HG02870 (cell line): Measurements from ENCODE around the gene CKAP4.

ENCODE experiments used
- ATAC-seq: cut with Tn5 transposase; IDR thresholded peaks from one replicate; pipeline ENCODE4 v1.9.1; 2021; ENCODE audit warnings: mild to moderate bottlenecking, moderate library complexity; ENCODE audit not compliant: unreplicated experiment

CKAP4 gene

DNA sequence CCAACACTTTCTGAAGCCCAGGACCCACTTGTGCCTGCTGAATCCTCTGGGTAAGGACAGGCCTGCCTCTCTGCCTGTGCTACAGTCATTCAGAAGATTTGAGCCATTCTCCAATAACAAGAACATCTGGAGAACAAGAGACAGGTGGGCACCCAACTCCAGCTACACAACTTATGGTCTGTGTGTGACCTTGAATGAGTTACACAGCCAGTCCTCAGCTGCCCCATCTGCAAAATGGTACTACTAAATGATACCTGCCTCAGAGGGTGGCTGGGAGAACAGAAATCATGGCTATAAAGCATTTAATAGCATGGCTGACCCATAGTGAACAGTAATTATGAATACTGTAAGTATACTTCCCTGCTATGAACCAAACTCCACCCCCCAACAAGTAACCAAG, 4.2 kb downstream of the CKAP4 start:
- no peak for ATAC-seq

DNA sequence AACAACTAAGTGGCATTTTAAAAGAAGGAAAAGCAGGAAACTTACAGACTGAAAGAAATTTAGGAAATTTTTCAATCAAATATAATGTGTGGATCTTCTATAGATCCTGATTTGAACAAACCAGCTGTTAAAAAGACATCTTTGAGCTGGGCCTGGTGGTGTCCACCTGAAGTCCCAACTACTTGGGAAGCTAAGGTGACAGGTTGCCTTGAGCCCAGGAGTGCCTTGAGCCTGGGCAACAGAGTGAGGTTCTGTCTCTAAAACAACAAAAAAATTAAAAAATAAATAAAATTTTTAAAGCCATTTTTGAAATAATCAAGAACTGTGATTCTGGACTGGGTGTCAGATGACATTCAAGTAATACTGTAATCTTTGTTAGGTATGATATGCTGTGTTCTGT, 7.0 kb downstream of the CKAP4 start:
- no peak for ATAC-seq

DNA sequence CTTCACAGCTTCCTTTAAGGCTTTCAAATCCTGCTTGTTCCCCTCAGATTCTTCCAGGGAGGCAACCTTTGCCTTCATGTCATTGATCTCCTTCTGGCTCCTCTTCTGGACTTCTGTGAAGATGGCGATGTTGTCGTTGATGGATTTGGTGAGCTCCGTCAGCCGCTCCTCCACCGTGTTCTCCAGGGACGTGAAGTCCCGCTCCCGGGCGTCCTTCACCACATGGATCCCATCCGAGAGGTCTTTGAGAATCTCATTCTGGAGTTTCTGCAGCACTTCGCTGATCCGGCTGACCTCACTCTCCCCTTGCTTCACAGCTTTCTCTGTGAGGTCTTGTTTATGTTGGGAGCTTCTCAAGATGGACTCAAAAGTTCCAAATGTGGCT, 7.9 kb downstream of the CKAP4 start:
- no peak for ATAC-seq

DNA sequence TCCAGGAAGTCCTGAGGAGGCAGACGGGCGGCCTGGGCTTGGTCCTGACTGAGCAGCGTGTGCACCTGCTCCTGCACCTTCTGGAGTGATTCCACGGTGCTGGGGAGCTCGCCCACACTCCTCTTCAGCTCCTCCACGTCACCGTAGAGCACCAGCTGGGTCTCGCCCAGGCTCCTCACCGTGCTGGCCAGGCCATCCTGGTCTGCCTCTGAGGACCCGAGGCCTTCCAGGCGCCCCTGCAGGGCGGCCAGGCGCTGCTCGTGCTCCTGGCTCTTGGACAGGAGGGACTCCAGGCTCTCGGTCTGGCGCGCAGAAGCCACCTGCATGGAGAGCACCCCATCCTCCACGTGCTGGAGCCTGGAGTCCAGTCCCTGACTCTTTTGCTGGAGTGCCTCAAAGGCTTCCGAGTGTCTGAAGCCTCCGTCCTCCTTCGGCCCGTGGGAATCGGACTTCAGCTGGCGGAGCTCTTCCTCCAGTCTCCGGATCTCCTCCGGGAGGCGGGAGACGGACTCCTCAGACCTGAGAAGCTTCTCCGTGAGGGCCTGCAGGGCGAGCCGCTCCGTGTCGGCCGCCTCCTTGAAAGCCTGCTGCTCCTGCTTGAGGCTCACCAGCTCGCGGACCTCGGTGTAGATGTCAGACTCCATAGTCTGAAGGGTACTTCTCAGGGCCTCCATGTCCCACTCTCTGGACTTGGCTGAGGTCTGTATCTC, 8.4 kb downstream of the CKAP4 start:
- ATAC-seq, result no peak

DNA sequence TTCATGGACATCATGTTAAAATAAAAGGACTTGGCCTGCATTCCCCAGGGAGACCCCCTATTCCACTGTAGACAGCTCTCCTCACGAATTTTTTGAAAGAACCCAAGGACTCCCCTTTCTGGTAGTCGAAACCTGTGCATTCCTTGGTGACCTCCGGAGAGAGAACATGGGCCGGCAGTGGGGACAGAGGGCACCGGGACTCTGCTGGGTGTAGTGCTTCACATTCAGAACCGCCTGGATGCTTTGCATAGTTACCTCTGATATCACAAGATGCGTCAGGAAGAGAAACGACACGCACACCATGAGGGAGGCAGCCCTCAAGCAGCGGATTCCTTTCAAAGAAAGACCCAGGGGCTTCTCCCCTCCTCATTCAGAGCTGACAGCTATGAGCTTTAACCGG, 9.7 kb downstream of the CKAP4 start:
- no peak for ATAC-seq

DNA sequence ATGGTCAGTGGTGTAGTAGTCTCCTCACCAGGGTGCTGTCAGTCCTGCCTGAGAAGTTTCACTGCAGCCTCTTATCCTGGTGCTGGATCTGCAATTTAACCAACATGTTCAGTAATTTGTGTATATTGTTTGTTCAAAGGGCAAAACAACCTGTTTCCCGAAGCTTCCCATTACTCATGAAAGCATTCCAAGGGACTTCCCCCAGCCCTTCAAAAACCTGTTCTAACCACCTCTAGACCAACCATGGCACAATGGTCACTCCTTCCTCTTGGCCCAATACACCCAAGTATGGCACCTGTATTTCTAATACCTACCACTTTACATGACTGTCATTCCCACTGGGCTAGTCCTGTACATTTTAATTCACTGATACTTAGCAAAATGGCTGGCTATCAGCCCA, 12.1 kb downstream of the CKAP4 start:
- no peak for ATAC-seq

DNA sequence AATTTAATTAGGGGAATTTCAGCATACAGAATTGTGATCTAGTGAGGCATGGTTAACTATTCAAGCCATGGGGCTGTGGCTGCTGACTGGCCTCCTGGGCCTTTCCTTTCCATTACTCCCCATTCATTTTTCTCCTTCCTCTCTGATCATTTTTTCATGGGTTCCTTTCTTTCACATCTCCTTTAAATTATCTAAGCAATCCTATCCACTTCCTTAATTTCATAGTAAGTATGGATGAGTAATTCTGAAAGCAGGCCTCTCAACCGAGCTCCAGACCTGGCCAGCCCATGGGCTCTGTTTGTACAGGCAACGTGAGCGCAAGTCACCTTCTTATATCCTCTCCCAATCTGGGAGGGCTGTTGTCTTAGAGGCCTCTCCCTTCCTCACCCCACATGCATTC, 13.4 kb downstream of the CKAP4 start:
- no peak for ATAC-seq

DNA sequence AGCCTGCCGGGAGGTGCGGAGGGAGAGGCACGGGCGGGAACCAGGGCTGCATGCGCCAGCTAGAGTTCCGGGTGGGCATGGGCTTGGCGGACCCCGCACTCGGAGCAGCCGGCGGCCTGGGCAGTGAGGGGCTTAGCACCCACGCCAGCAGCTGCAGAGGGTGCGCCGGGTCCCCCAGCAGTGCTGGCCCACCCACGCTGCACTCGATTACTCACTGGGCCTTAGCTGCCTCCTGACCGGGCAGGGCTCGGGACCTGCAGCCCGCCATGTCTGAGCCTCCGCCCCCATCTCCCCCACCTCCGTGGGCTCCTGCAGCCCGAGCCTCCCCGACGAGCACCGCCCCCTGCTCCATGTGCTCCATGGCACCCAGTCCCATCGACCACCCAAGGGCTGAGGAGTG, 14.8 kb downstream of the CKAP4 start:
- no peak for ATAC-seq

DNA sequence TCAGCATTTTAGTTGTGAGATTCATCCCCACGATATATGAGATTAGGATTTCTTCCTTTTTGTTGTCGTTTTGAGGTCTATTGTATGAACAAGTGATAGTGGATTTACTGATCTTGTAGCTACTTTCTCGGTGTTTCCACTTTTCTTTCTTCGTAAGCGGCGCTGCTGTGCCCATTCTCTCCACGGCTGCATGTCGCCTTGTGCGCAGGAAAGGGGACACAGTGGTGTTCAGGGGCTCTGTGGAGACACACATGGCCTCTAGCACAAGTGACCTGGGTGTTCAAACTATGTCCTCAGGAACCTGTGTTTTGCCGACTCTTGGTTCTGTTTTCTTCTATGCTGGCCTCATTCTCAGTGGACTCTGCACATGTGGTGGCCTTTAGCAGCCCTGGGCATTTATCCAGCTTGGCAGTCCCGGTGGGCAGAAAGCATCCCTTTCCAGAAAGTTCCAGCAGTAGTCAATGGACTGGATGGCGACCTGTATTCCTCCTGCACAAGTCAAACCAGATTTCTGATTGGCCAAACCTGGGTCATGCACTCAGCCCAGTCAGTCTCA, 18.7 kb downstream of the CKAP4 start:
- no peak for ATAC-seq

DNA sequence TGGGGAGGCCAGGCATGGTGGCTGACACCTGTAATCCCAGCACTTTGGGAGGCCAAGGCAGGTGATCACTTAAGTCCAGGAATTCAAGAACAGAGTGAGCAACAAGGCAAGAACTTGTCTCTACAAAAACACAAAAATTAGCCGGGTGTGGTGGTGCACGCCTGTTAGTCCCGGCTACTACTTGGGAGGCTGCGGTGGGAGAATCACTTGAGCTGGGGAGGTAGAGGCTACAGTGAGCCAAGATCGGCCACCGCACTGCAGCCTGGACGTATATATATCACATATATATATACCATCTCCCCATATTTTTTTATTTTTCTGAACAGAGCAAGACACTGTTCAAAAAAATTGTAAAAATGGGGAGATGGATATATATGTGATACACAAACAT, 19.5 kb downstream of the CKAP4 start:
- ATAC-seq, result no peak

DNA sequence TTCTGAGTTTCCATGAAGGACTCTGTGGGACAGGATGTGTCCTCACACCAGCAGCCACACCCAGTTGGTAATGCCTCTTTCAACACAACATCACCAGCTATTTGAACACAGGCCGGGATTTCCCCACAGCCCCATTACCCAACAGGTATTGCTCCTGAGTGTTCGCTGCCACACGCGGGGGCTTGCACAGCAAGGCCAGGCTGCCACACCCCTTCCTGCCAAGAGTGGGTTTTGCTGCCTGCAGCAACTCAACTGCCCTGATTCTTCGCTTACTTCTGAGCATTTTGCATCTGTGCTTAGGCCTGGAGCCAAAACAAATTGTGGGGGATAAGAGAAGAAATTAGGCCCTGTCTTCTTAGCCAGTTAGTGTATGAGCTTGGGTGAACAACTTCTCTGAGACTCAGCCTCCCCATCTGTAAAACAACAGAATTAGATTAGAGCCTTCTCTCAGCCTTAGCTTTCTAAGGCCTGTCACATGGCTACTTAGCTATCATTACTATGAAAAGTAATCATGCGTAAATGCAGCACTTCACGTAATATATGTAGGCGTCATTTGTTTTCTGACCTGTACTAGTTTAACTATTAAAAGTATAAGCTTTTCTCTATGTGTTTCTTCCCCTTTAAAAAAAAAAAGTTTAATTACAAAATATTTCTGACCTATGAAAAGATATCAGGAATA, 20.0 kb downstream of the CKAP4 start:
- no peak for ATAC-seq

DNA sequence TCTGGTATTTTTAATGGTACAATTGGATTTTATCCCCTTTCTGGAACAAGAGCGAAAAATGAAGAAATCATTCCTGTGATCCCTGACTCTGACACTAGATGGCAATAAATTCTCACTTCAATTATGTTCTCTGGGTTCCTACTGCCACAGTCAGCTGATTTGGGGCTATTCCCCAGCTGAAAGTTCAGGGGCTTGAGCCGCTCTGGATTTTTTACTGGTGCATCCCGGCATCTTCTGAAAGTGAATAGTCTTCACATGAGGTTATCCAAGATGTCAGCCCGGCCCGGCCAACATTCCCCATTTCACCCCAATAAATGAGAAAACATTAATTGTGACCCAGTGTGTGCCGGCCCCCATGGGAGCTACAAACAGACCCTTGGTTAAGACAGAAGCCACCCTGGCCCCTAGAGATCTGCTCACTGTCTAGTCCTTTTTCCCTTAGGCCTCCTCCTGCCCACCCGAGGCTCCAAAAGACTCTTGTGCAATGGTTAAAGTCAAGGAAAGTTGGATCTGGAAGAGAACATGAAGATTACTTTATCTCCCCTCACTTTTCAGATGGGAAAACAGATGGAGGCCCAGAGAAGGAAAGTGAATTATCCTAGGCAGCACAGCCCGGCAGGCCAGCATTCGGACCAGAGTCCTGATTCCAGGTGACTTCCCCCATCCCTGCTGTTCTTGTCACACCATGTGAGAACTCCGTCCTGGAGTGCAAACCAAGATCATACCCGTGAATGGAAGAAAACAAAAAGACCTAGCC, 20.8 kb downstream of the CKAP4 start:
- ATAC-seq, result no peak

DNA sequence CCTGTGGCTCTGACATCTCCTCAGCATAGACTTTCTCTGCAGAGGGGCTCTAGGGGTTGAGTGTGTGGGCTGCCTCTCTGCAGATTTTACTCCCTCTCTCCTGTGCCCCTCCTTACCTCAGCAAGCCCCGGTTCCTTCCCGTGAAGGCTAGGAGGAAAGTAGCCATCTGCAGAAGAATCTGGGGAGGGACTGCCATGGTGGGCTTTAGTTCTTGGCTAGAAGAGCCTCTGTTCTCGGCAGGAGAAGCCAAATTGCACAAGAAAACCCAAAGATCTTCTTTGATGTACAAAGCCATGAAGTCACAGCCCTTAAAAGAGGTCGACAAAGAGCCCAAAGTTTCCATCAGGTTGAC, 23.5 kb downstream of the CKAP4 start:
- no peak for ATAC-seq

DNA sequence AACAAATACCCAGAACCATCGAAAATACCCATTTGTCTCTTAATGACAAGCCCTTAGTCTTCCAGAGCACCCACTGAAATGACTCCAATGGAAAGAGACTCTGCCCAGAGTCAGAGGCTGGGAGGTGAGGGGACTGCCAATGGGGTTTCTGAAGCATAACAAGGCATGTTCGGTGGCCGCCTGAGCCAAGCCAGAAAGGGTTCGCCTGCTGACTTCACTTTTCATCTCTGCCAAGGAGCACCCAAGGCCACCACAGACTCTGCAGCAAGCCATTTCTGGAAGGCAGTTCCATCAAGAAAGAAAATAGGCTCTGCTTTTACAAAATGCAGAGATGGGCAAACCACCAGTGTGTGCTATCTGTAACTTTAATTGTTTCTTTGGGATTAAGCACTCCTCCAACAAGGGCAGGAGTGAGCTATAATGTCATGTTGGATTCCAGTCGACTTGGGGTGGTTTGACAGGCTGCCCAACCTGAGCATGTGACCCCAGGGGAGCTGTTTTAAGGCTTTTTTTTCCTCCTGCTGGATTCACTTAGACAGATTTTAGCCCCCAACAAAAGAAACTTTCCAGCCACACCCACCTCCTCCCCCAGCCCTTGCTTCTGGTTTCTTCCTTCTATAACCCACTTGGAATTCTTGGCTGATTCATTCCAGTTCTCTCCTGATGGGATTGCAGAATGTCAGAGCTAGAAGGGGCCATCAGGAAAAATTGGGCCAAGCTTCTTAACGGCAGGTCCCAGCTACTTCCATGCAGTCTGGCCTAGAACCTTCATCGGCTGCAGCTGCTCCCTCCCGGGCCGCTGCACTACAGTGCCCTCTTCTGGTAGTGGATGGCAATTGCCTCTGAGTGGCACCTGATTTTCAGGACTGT, 24.1 kb downstream of the CKAP4 start:
- ATAC-seq, result no peak

DNA sequence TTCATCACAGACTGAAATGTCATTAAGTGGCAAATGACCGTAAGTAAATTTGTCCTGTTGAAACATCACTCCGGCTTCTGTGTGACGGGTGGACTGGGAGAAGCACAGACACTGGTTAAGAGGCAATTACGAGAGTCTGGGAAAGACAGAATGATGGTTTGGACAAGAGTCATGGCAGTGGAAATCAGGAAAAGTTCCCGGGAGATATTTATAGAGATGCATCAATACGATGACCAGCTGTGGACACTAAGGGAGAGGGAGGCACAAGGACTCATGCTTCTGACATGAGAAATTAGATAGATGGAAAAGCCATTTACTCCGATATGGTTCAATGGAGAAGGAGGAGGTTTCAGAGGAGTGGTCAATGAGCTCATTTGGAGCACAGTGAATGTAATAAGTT, 27.3 kb downstream of the CKAP4 start:
- ATAC-seq, result no peak

DNA sequence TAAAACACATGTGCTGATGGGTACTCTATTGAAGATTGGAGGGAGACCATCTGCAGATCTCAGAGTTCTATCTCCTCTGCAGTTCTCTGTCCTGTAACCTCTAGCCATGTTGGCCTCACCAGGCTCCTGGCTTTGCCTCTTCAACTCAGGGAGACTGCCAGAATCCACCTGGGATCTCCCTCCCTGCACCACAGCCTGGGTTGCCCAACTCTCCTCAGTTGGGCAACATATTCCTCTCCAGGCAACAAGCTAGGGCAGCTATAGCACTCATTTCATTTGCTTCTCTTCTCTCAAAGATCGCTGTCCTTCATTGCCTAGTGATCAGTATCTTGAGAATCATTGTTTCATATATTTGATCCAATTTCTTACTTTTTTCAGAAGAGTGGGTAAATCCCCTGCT, 28.8 kb downstream of the CKAP4 start:
- ATAC-seq, result no peak

DNA sequence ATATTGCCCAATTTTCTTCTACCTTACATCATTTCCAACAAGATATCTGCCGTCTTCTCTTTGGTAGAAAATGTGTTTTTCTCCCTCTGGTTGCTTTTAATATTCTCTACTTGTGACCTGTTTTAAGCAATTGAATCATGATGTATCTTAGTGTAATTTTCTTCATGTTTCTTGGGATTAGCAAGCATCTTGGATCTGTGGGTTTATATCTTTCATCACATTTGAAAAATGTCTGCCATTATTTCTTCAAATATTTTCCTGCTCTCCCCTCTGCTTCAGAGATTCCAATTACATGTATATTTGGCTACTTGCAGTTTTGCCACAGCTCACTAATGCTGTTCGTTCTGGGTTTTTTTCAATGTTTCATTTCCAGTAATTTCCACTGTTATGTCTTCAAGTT, 30.1 kb downstream of the CKAP4 start:
- ATAC-seq, result no peak

DNA sequence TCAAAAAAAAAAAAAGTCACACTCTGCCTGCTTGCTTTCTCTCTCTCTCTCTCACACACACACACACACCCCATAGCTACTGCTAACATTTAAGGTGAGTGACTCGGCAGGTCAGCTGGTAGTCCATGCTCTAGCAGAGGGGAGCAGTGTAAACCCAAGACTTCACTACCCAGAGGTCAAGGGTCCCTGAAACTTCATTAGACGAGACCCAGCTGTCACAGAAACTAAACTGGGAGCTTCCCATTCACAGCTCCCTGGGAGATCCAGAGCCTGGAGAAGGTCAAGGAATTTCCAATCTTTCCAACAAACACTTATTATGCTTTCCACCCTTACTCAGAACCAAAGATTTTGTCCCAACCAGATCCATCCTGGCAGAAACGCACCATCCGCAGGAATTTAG, 33.2 kb downstream of the CKAP4 start:
- no peak for ATAC-seq

DNA sequence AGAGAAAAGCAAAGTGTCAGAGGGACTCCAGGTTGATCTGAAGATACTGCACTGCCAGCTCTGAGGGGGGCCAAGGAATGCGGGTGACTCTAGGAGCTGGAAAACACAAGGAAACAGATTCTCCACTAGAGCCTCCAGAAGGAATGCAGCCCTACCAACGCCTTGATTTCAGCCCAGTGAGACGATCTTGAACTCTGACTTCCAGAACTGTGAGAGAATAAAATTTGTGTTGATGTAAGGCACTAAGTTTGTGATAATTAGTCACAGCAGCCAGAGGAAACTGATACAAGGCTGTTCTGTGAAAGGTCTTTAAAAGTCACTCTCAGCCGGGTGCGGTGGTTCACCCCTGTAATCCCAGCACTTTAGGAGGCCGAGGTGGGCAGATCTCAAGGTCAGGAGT, 34.2 kb downstream of the CKAP4 start:
- ATAC-seq, result no peak

DNA sequence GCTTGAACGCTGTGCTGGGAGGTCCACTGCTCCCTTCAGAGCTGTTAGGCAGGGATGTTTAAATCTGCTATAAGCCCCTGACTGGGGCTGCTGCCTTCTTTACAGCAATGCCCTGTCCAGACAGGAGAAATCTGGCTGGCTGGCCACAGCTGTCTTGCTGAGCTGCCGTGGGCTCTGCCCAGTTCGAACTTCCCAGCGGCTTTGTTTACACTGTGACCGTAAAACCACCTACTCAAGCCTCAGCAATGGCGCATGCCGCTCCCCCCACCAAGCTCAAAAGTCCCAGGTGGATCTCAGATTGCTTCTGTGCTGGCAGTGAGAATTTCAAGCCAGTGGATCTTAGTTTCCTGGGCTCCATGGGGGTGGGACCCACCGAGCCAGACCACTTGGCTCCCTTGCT, 35.8 kb downstream of the CKAP4 start:
- ATAC-seq, result no peak
